HEK293 (cell line): ENCODE results near the gene IL3.

Experiments used
- CTCF ChIA-PET: fragments of 350-600 bp; formaldehyde crosslinking; extraction: SDS; loops from one replicate; lab custom pipeline; 2021; ENCODE audit warnings: antibody characterized with exemption; lab: Yijun Ruan, JAX
- POLR2A ChIA-PET: fragments of 300-600 bp; formaldehyde crosslinking; extraction: SDS; loops from one replicate; lab custom pipeline; 2020; ENCODE audit warnings: antibody characterized with exemption, inconsistent platforms; lab: Yijun Ruan, JAX
- H3K27ac ChIP-seq: fragments of 200-500 bp; sonication (Bioruptor generic); 2 replicates; pipeline ENCODE4 v1.5.1; 2014; ENCODE audit warnings: low read depth, low read length, control low read depth, inconsistent platforms; ENCODE audit errors: extremely low read depth
- H3K36me3 ChIP-seq, 2 experiments: fragments of 200-500 bp in 1 of 2; sonication (Bioruptor generic) in 1 of 2; 1 replicate in 1 of 2; 2 replicates in 1 of 2; pipeline ENCODE4 v1.5.1; 2014 to 2017; ENCODE audit warnings: inconsistent platforms in 2 of 2, low read length in 2 of 2; ENCODE audit not compliant: control insufficient read depth in 2 of 2, insufficient read depth in 1 of 2
- H3K4me1 ChIP-seq: fragments of 200-500 bp; sonication (Bioruptor generic); 2 replicates; pipeline ENCODE4 v1.5.1; 2014; ENCODE audit warnings: mild to moderate bottlenecking, low read length, inconsistent platforms; ENCODE audit not compliant: control insufficient read depth, insufficient read depth
- H3K4me3 ChIP-seq: 2 replicates; pipeline ENCODE4 v1.5.1; 2011; ENCODE audit warnings: low read depth, mild to moderate bottlenecking, control low read depth, low read length, moderate library complexity
- H3K9me3 ChIP-seq: fragments of 200-500 bp; sonication (Bioruptor generic); 2 replicates; pipeline ENCODE4 v1.5.1; 2014; ENCODE audit warnings: low read depth, low read length, inconsistent platforms; ENCODE audit not compliant: control insufficient read depth, insufficient read depth
- FEZF1 ChIP-seq: fragments of 450-650 bp; formaldehyde crosslinking; IDR thresholded peaks from 2 replicates; pipeline ENCODE4 v1.5.1; 2016; ENCODE audit warnings: missing biosample characterization, missing genetic modification characterization
- GLIS2 ChIP-seq: fragments of 450-650 bp; formaldehyde crosslinking; IDR thresholded peaks from 2 replicates; pipeline ENCODE4 v1.5.1; 2016; ENCODE audit warnings: missing biosample characterization, missing genetic modification characterization
- HOXA7 ChIP-seq: sonication (generic); formaldehyde crosslinking; IDR thresholded peaks from 2 replicates; pipeline ENCODE4 v1.8.1; 2022; ENCODE audit warnings: missing genetic modification reagents, borderline replicate concordance
- IKZF3 ChIP-seq: fragments of 450-650 bp; IDR thresholded peaks from 2 replicates; pipeline ENCODE4 v1.5.0; 2018; ENCODE audit warnings: missing biosample characterization, mild to moderate bottlenecking, missing genetic modification characterization, moderate library complexity
- KLF9 ChIP-seq: fragments of 450-650 bp; formaldehyde crosslinking; IDR thresholded peaks from 2 replicates; pipeline ENCODE4 v1.5.1; 2016; ENCODE audit warnings: missing biosample characterization, missing genetic modification characterization, low read depth
- PRDM2 ChIP-seq: fragments of 450-650 bp; formaldehyde crosslinking; IDR thresholded peaks from 2 replicates; pipeline ENCODE4 v1.5.1; 2016; ENCODE audit warnings: missing biosample characterization, missing genetic modification characterization, borderline replicate concordance
- YY1 ChIP-seq: fragments of 450-650 bp; formaldehyde crosslinking; IDR thresholded peaks from 2 replicates; pipeline ENCODE4 v1.5.1; 2018; ENCODE audit warnings: missing biosample characterization, missing genetic modification characterization
- ZNF514 ChIP-seq: fragments of 450-650 bp; formaldehyde crosslinking; IDR thresholded peaks from 2 replicates; pipeline ENCODE4 v1.5.1; 2016; ENCODE audit warnings: missing biosample characterization, missing genetic modification characterization
- ZNF544 ChIP-seq: fragments of 450-650 bp; formaldehyde crosslinking; IDR thresholded peaks from 2 replicates; pipeline ENCODE4 v1.5.0; 2017; ENCODE audit warnings: missing biosample characterization, missing genetic modification characterization
- ZNF629 ChIP-seq: fragments of 450-650 bp; formaldehyde crosslinking; IDR thresholded peaks from 2 replicates; pipeline ENCODE4 v1.5.1; 2017; ENCODE audit warnings: missing biosample characterization, missing genetic modification characterization
- ZNF658 ChIP-seq: fragments of 450-650 bp; formaldehyde crosslinking; IDR thresholded peaks from 2 replicates; pipeline ENCODE4; 2016; ENCODE audit warnings: missing biosample characterization, missing genetic modification characterization
- ZSCAN18 ChIP-seq: fragments of 450-650 bp; formaldehyde crosslinking; IDR thresholded peaks from 2 replicates; pipeline ENCODE4 v1.5.1; 2016; ENCODE audit warnings: missing biosample characterization, missing genetic modification characterization
- TF ChIP-seq, protein P1 (sequence below): fragments of 450-650 bp; formaldehyde crosslinking; IDR thresholded peaks from 2 replicates; pipeline ENCODE4 v1.5.1; 2016; ENCODE audit warnings: missing biosample characterization, missing genetic modification characterization

IL3 gene

DNA sequence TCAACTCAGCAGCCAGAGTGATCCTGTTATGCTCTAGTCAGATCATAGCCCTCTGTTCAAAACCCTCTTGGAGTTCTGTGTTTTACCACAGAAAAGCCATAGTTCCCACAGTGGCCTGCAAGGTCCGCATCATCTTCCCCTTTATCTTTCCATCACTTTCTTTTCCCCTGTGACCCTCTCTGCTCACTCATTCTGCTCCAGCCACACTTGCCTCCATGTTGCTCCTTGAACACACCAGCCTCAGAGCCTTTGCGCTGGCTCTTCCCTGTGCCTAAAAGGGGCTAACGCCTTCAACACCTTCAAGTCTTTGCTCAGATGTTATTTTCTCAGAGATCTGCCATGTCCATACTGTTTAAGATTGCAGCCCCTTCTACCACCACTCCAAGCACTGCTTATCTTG lies 39.5 kb downstream of the IL3 start:
- ChIA-PET CTCF (interaction anchor here (0.7 kb wide), 1 partner anchor 35 kb away, joined by 5 read pairs; no protein-coding TSS in a partner anchor), POLR2A (no interaction called here)

DNA sequence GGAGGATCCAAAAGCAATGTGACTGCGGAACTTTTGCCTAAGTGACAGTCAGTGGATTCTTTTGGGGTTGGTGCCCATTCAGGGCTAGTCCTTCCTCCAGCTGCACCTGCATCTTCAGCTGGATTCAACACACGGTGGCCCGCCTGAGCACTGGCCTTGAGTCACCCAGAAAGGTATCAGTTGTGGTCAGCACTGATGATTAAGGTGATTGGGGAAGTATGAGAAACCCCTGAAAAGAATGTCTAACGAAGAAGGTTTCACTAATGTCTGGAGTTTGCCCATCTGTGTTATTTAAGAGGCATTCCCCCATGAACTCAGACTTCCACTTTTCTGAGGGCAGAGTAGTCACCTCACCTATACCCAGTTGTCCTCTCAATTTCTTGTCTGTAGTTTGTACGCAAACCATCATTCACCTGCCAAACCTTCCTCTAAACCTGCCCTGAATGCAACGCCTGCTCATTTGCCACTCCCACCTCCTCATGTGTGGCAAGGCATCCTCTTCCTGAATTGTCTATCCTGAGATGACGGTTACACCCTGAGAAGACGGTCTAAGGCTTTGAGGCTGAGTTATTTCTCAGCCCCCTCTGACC lies 40.3 kb downstream of the IL3 start:
- Histone ChIP-seq H3K27ac (no peak overlapping the region), H3K9me3 (no peaks in the 10 kb centered on the region), H3K4me3 (no peak overlapping the region), H3K36me3 (no peaks in the 10 kb centered on the region), H3K4me1 (peaks cover 3% of the 10 kb centered on the region; the same call in 1 of the 2 replicates)
- ChIA-PET CTCF (interaction anchor here (0.7 kb wide), 1 partner anchor 36 kb away, joined by 5 read pairs; no protein-coding TSS in a partner anchor), POLR2A (no interaction called here)
- TF ChIP-seq KLF9 (tag by site-specific recombination) (no peak), ZNF658 (no peak), FEZF1 (no peak), IKZF3 (no peak), YY1 (tag by site-specific recombination) (no peak), ZSCAN18 (tag by site-specific recombination) (no peak), ZNF514 (tag by site-specific recombination) (no peak), PRDM2 (tag by site-specific recombination) (no peak), ZNF629 (tag by site-specific recombination) (no peak), ZNF544 (tag by site-specific recombination) (no peak)
- TF ChIP-seq, protein P1, sequence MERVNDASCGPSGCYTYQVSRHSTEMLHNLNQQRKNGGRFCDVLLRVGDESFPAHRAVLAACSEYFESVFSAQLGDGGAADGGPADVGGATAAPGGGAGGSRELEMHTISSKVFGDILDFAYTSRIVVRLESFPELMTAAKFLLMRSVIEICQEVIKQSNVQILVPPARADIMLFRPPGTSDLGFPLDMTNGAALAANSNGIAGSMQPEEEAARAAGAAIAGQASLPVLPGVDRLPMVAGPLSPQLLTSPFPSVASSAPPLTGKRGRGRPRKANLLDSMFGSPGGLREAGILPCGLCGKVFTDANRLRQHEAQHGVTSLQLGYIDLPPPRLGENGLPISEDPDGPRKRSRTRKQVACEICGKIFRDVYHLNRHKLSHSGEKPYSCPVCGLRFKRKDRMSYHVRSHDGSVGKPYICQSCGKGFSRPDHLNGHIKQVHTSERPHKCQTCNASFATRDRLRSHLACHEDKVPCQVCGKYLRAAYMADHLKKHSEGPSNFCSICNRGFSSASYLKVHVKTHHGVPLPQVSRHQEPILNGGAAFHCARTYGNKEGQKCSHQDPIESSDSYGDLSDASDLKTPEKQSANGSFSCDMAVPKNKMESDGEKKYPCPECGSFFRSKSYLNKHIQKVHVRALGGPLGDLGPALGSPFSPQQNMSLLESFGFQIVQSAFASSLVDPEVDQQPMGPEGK, result no peak

More for the DNA sequence above, 39.5 kb downstream of the IL3 start:
- TF ChIP-seq GLIS2 (no peak), HOXA7 (CRISPR knock-in tag) (no peak)
- H3K27ac ChIP-seq, result no peak overlapping the region
- H3K9me3 ChIP-seq, result no peaks in the 10 kb centered on the region
- peaks cover 3% of the 10 kb centered on the region; the same call in 1 of the 2 replicates for H3K4me1 ChIP-seq
- H3K4me3 ChIP-seq, result no peak overlapping the region
- H3K36me3 ChIP-seq, result no peaks in the 10 kb centered on the region
